ENCODE measurements around the gene UPK1A.
"Not testable (repeated sequence)": the region's sequence is repeated elsewhere in the genome, so short reads cannot be mapped to it uniquely, and the experiment has no call there.

The UPK1A gene

GRCh38 chr19:35669566-35669965, 3.2 kb downstream of the UPK1A start:
- FAIRE-seq (no peak), DNase-seq (ENCODE audit: insufficient read length) (no peak)
- TF ChIP-seq TAF1 (IDR thresholded peaks at IDR 0.05; ENCODE audit: borderline replicate concordance, low read depth, low read length) (no peak), POLR2AphosphoS5 (IDR thresholded peaks at IDR 0.05; ENCODE audit: low read depth, low read length) (no peak), POLR2A (IDR thresholded peaks at IDR 0.05; ENCODE audit: low read depth, low read length) (no peak)

- FAIRE-seq: no peak
- TF ChIP-seq TAF1 (IDR thresholded peaks at IDR 0.05; ENCODE audit: borderline replicate concordance, low read depth, low read length) (no peak), POLR2A (IDR thresholded peaks at IDR 0.05; ENCODE audit: low read depth, low read length) (no peak), POLR2AphosphoS5 (IDR thresholded peaks at IDR 0.05; ENCODE audit: low read depth, low read length) (no peak)
- no peak for DNase-seq (ENCODE audit: insufficient read length)
These were observed 3.7 kb downstream of the UPK1A start for GRCh38 chr19:35669974-35670373.

DNA sequence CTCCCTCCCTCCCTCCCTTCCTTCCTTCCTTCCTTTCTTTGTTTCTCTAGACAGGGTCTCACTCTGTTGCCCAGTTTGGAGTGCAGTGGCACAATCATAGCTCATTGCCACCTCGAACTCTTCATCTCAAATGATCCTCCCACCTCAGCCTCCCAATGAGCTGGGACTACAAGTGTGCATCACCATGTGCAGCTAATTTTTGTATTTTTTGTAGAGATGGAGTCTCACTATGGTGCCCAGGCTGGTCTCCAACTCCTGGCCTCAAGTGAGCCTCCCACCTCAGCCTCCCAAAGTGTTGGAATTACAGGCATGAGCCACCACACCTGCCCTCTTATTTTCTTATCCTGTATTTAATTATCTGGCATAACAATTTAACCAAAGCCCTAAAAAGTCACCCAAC, 4.4 kb downstream of the UPK1A start:
- FAIRE-seq (no peak), DNase-seq (ENCODE audit: insufficient read length) (no peak)
- no peak for TF ChIP-seq TAF1 (IDR thresholded peaks at IDR 0.05; ENCODE audit: borderline replicate concordance, low read depth, low read length)
- no peak for TF ChIP-seq POLR2A (IDR thresholded peaks at IDR 0.05; ENCODE audit: low read depth, low read length)

- DNase-seq (ENCODE audit: insufficient read length) (no peak), FAIRE-seq (no peak)
- no peak for TF ChIP-seq POLR2AphosphoS5 (IDR thresholded peaks at IDR 0.05; ENCODE audit: low read depth, low read length)
- no peak for TF ChIP-seq POLR2A (IDR thresholded peaks at IDR 0.05; ENCODE audit: low read depth, low read length)
- no peak for TF ChIP-seq TAF1 (IDR thresholded peaks at IDR 0.05; ENCODE audit: borderline replicate concordance, low read depth, low read length)
These were observed 5.5 kb downstream of the UPK1A start for GRCh38 chr19:35671818-35672217.

- peak; percentile 82 for FAIRE-seq
- DNase-seq (ENCODE audit: insufficient read length): peak; percentile 49
- TF ChIP-seq POLR2AphosphoS5 (IDR thresholded peaks at IDR 0.05; ENCODE audit: low read depth, low read length) (no peak), TAF1 (IDR thresholded peaks at IDR 0.05; ENCODE audit: borderline replicate concordance, low read depth, low read length) (no peak), POLR2A (IDR thresholded peaks at IDR 0.05; ENCODE audit: low read depth, low read length) (no peak)
These were observed 6.9 kb downstream of the UPK1A start for GRCh38 chr19:35673121-35673804.

DNA sequence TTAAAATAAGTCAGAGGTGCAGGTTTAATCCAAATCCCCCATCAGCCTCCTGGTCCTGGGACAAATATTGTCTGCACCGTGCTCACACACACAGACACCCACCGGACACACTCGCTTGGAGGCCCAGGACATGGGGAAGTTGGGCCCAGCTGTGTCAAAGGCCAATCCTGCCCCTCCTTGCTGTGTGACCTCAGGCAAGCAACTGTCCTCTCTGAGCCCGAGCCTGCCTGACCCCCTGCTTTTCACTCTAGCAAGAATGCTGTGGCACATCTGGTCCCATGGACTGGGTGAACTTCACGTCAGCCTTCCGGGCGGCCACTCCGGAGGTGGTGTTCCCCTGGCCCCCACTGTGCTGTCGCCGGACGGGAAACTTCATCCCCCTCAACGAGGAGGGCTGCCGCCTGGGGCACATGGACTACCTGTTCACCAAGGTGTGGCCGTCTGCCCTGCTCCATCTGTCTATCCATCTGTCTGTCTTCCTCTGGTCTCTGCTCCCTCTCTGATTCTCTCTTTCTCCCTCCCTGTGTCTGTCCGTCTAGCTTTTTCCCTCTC, 9.3 kb downstream of the UPK1A start:
- DNase-seq (ENCODE audit: insufficient read length) (no peak), FAIRE-seq (no peak)

GRCh38 chr19:35689836-35690235, 23.5 kb downstream of the UPK1A start:
- DNase-seq (ENCODE audit: insufficient read length) (no peak), FAIRE-seq (no peak)
- TF ChIP-seq POLR2A (IDR thresholded peaks at IDR 0.05; ENCODE audit: low read depth, low read length): no peak
- no peak for TF ChIP-seq TAF1 (IDR thresholded peaks at IDR 0.05; ENCODE audit: borderline replicate concordance, low read depth, low read length)
- TF ChIP-seq POLR2AphosphoS5 (IDR thresholded peaks at IDR 0.05; ENCODE audit: low read depth, low read length): no peak

More for the DNA sequence above, 9.3 kb downstream of the UPK1A start:
- TF ChIP-seq POLR2A (IDR thresholded peaks at IDR 0.05; ENCODE audit: low read depth, low read length) (no peak), TAF1 (IDR thresholded peaks at IDR 0.05; ENCODE audit: borderline replicate concordance, low read depth, low read length) (no peak), POLR2AphosphoS5 (IDR thresholded peaks at IDR 0.05; ENCODE audit: low read depth, low read length) (no peak)

- DNase-seq (ENCODE audit: insufficient read length); FAIRE-seq: not testable (repeated sequence)
These were observed 24.8 kb downstream of the UPK1A start for GRCh38 chr19:35691106-35691505.

GRCh38 chr19:35692010-35692409, 25.7 kb downstream of the UPK1A start:
- FAIRE-seq: no peak
- no peak for DNase-seq (ENCODE audit: insufficient read length)
- TF ChIP-seq TAF1 (IDR thresholded peaks at IDR 0.05; ENCODE audit: borderline replicate concordance, low read depth, low read length): no peak
- no peak for TF ChIP-seq POLR2AphosphoS5 (IDR thresholded peaks at IDR 0.05; ENCODE audit: low read depth, low read length)
- no peak for TF ChIP-seq POLR2A (IDR thresholded peaks at IDR 0.05; ENCODE audit: low read depth, low read length)

- no peak for TF ChIP-seq TAF1 (IDR thresholded peaks at IDR 0.05; ENCODE audit: borderline replicate concordance, low read depth, low read length)
- TF ChIP-seq POLR2AphosphoS5 (IDR thresholded peaks at IDR 0.05; ENCODE audit: low read depth, low read length): no peak
- no peak for TF ChIP-seq POLR2A (IDR thresholded peaks at IDR 0.05; ENCODE audit: low read depth, low read length)
- no peak for FAIRE-seq
These were observed 27.1 kb downstream of the UPK1A start for GRCh38 chr19:35693422-35693821.

DNA sequence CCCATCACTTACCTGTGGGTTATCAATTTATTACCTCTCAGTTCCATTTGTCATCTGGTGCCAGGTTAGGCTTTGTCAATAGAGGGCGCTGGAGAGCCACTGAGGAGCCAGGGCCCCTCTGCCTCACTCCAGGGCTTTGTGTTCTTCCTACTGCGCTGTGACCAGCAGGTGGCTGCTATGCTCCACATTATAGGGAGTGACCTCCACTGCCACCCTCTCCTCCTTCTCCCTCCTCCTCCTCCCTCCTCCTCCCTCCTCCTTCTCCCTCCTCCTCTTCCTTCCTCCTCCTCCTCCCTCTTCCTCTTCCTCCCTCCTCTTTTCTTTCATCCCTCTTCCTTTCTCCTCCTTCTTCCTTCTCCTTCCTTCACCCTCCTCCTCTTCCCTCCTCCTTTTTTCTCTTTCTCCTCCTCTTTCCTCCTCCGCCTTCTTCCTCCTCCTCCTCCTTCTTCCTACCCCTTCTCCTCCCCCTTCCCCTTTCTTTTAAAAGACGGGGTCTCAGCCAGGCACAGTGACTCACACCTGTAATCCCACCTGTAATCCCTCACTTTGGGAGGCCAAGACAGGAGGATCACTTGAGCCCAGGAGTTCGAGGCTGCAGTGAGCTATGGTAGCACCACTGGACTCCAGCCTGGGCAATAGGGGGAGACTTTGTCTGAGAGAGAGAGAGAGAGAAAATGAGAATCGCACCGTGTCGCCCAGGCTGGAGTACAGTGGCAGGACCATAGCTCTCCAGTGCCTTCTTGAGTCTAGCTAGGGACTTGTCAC, 27.7 kb downstream of the UPK1A start:
- DNase-seq (ENCODE audit: insufficient read length) (peak; percentile 74), FAIRE-seq (peak; percentile 99)
- TF ChIP-seq POLR2A (IDR thresholded peaks at IDR 0.05; ENCODE audit: low read depth, low read length): no peak
- no peak for TF ChIP-seq TAF1 (IDR thresholded peaks at IDR 0.05; ENCODE audit: borderline replicate concordance, low read depth, low read length)
- no peak for TF ChIP-seq POLR2AphosphoS5 (IDR thresholded peaks at IDR 0.05; ENCODE audit: low read depth, low read length)

More at GRCh38 chr19:35693422-35693821, 27.1 kb downstream of the UPK1A start:
- no peak for DNase-seq (ENCODE audit: insufficient read length)

- TF ChIP-seq TAF1 (IDR thresholded peaks at IDR 0.05; ENCODE audit: borderline replicate concordance, low read depth, low read length) (no peak), POLR2A (IDR thresholded peaks at IDR 0.05; ENCODE audit: low read depth, low read length) (no peak), POLR2AphosphoS5 (IDR thresholded peaks at IDR 0.05; ENCODE audit: low read depth, low read length) (no peak)
- DNase-seq (ENCODE audit: insufficient read length) (no peak), FAIRE-seq (peak; percentile 58)
These were observed 29.6 kb downstream of the UPK1A start for GRCh38 chr19:35695895-35696422.
